GM12891 (cell line): ENCODE data around the gene IPO4.
A peak's percentile ranks its signal among the peaks of the same experiment; 100 is the strongest.
"Not testable (repeated sequence)": the region's sequence is repeated elsewhere in the genome, so short reads cannot be mapped to it uniquely, and the experiment has no call there.

ENCODE experiments used
- DNase-seq: peaks from one replicate; pipeline ENCODE4 v3.0.0; 2011; ENCODE audit warnings: low spot score; ENCODE audit not compliant: insufficient read length
- FAIRE-seq: peaks from 2 replicates; lab custom pipeline; 2011; peaks lifted over from hg19 to GRCh38; lab: Jason Lieb, UNC
- PAX5 ChIP-seq: IDR thresholded peaks from 2 replicates; pipeline ENCODE4 v1.6.1; 2011; ENCODE audit warnings: low read length, moderate library complexity, mild to moderate bottlenecking; ENCODE audit not compliant: insufficient read depth, severe bottlenecking
- POLR2A ChIP-seq: IDR thresholded peaks from 2 replicates; pipeline ENCODE4 v1.6.1; 2011; ENCODE audit warnings: low read depth, low read length, control low read depth
- POLR2AphosphoS5 ChIP-seq: IDR thresholded peaks from 2 replicates; pipeline ENCODE4 v1.6.1; 2011; ENCODE audit warnings: low read depth, low read length, control low read depth
- POU2F2 ChIP-seq: IDR thresholded peaks from 2 replicates; pipeline ENCODE4 v1.6.1; 2011; ENCODE audit warnings: low read depth, mild to moderate bottlenecking, control low read depth, low read length, moderate library complexity
- SPI1 ChIP-seq: IDR thresholded peaks from 2 replicates; pipeline ENCODE4 v1.6.1; 2011; ENCODE audit warnings: low read depth, low read length, control low read depth
- TAF1 ChIP-seq: IDR thresholded peaks from 2 replicates; pipeline ENCODE4 v1.6.1; 2011; ENCODE audit warnings: low read depth, low read length, control low read depth

Gene IPO4

GRCh38 chr14:24206260-24207103, 17.9 kb upstream of the IPO4 start:
- no peak for DNase-seq
- TF ChIP-seq PAX5, result no peak
- no peak for TF ChIP-seq POU2F2
- no peak for TF ChIP-seq TAF1
- no peak for TF ChIP-seq POLR2A
- no peak for TF ChIP-seq SPI1
- TF ChIP-seq POLR2AphosphoS5, result no peak
- FAIRE-seq, result no peak

DNA sequence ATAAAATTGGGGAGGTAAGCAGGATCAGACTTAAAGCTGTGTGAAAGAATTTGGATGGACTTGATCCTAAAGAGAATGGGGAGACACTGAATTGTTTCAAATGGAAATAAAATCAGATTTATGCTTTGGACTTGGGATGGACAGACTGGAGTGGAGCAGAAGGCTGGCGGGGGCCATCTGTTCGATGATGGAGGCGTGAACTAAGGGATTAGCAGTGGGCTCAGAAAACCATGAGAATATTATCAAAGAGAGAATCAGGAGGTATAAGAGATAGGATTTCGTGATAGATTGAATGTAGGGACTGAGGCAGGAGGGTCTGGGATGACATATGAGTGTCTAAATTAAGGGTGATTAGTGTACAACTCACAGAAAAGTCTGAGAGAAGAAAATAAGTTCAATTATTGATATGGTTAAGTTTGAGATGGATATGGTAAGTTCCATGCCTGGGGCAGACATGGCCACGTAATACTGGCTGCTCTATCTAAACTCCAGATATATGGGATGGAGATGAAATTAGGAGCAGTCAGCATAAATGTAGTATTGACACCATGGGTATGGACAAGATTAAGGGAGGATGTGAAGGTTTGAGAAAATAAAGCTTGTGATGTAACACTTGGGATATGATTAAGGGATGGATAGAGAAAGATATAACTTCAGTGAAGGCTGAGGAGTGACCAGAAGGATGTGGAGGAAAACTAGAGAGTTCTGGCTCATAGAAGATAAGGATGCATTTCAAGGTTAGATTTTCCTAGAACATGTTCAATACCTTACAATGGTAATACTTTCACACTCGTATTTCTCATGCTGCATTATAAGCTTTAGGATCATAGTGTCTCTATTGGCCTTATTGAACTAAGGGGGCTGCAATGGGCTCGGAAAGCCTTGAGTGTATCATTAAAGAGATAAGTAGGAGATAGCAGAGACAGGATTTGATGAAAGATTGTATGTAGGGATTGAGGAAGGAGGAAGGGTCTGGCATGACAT, 15.8 kb upstream of the IPO4 start:
- FAIRE-seq (no peak), DNase-seq (no peak)
- TF ChIP-seq POLR2A (no peak), TAF1 (no peak), POU2F2 (no peak), SPI1 (no peak)

DNA sequence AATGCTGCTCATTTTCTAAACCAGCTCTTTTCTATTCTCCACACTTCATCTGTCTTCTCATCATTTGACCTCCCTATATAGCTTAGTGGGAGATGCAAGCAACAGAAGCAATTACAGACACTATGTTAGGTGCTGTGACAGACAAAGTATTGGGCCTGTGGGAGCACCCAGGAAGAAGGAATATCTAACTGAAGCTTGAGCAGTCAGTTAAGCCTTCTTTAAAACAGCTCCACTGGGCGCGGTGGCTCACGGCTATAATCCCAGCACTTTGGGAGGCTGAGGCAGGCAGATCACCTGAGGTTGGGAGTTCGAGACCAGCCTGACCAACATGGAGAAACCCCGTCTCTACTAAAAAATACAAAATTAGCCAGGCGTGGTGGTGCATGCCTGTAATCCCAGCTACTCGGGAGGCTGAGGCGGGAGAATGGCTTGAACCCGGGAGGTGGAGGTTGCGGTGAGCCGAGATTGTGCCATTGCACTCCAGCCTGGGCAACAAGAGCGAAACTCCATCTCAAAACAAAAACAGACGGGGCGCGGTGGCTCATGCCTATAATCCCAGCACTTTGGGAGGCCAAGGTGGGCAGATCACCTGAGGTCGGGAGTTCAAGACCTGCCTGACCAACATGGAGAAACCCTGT, 14.8 kb upstream of the IPO4 start:
- FAIRE-seq, DNase-seq: not testable (repeated sequence)

- not testable (repeated sequence) for FAIRE-seq
Observed at GRCh38 chr14:24202538-24202937, 13.9 kb upstream of the IPO4 start.

GRCh38 chr14:24198814-24199524, 10.4 kb upstream of the IPO4 start:
- TF ChIP-seq PAX5 (no peak), SPI1 (no peak), POU2F2 (no peak), TAF1 (no peak), POLR2A (no peak), POLR2AphosphoS5 (no peak)
- FAIRE-seq (no peak), DNase-seq (no peak)

More at GRCh38 chr14:24202538-24202937, 13.9 kb upstream of the IPO4 start:
- DNase-seq, result not testable (repeated sequence)

DNA sequence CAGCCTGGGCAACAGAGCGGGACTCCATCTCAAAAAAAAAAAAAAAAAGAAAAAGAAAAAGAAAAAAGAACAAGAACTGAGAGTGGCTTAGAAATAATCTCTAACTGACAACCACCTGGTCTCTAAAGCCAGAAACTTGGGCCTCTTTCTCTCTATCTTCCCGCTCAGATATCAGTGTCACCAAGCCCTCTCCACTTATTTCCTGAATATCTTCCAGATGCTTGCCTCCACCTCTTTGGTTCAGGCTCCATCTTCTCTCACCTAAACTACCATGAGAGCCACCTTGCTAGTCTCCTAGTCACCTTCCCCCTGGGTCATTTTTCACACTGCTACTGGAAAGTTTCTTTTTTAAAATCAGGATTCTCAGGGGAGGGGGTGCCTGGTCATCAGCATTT, 8.4 kb upstream of the IPO4 start:
- DNase-seq (no peak), FAIRE-seq (no peak)
- TF ChIP-seq SPI1 (0 out of 2 replicates have a peak, but pooled peaks have one; percentile 0), TAF1 (no peak)

DNA sequence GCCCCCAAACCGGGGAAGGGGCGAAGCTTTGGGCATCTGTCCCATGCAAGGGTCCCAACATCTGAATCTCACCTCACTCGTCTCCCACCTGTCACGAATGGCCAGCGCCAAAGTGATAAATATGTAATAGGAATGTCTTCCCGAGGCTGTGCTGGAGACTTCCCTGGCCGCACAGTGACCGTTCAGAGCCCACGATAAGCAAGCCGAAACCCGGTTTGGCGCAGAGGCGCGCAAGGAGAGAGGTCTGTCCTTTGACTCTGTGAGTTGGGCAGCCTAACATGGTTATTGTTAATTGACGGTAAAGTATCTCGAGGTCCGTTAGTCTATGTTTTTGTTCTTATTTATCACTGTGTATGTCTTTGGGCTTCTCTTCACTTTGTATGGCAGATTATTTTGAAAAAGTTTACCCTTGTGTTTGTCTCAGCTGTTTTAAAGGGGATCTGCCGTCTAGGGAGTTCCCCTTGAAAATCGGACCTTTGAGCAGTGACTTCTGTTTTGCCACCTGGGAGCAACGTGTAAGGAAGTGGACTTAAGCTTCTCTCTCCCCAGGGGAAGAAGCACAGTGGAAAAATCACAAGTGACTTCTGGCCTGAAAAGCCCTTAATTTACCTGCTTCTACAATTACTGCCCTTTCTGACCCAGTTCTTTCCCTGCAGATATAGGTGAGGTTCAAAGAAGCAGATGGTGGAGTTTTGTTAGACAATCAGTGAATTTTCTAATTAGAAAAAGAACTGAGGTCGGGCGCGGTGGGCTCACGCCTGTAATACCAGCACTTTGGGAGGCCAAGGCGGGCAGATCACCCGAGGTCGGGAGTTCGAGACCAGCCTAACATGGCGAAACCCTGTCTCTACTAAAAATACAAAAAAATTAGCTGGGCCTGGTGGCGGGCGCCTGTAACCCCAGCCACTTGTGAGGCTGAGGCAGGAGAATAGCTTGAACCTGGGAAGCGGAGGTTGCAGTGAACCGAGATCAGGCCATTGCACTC, 7.7 kb upstream of the IPO4 start:
- TF ChIP-seq POLR2AphosphoS5 (no peak), POLR2A (no peak), POU2F2 (no peak), SPI1 (peak; percentile 70), PAX5 (no peak)
- no peak for DNase-seq
- no peak for FAIRE-seq

- DNase-seq (peak; percentile 95), FAIRE-seq (peak; percentile 96)
- TF ChIP-seq POLR2A, result peak; percentile 54; the same call in 1 of the 2 replicates
- peak; percentile 12; the same call in 1 of the 2 replicates for TF ChIP-seq POU2F2
- peak; percentile 35; the same call in 1 of the 2 replicates for TF ChIP-seq SPI1
- TF ChIP-seq TAF1, result no peak; the same call in 1 of the 2 replicates
- TF ChIP-seq PAX5, result no peak
- TF ChIP-seq POLR2AphosphoS5, result peak; percentile 45; the same call in 1 of the 2 replicates
Observed at GRCh38 chr14:24195186-24196070, 6.8 kb upstream of the IPO4 start, which contains the start of gene TM9SF1. Gene TM9SF1 (minus strand): TSS chr14:24195441. CDS start chr14:24195019, 422 bp downstream.
